K562 (cell line): Measurements from ENCODE around the gene MLYCD. TPM values are rescaled to one million over a fixed set of nuclear protein-coding genes. Genes with fewer than 3 reads are reported as not detected.

Experiments
- BCOR ChIP-seq: fragments of 450-650 bp; IDR thresholded peaks from 2 replicates; pipeline ENCODE4 v1.6.1; 2016
- EWSR1 ChIP-seq: fragments of 450-650 bp; IDR thresholded peaks from 2 replicates; pipeline ENCODE4 v1.6.1; 2018; ENCODE audit warnings: borderline replicate concordance, mild to moderate bottlenecking, low read depth, moderate library complexity; ENCODE audit not compliant: partially characterized antibody
- MTA1 ChIP-seq: fragments of 450-650 bp; IDR thresholded peaks from 2 replicates; pipeline ENCODE4 v1.6.1; 2017; ENCODE audit warnings: borderline replicate concordance
- MXD1 ChIP-seq: fragments of 250-450 bp; sonication (Bioruptor Pico); IDR thresholded peaks from 2 replicates; pipeline ENCODE4 v1.8.0; 2021; ENCODE audit warnings: borderline replicate concordance, mild to moderate bottlenecking, moderate library complexity; ENCODE audit not compliant: poor library complexity, severe bottlenecking
- MYC ChIP-seq, 2 experiments: fragments of 250-450 bp in 1 of 2; sonication (Bioruptor Pico) in 1 of 2; IDR thresholded peaks; 2 replicates each; pipeline versions ENCODE4 v1.5.1 to v1.6.1; 2012 to 2021; ENCODE audit warnings: low read depth in 2 of 2, borderline replicate concordance in 1 of 2, improper control_type of control experiment in 1 of 2, low read length in 1 of 2, mild to moderate bottlenecking in 1 of 2, moderate library complexity in 1 of 2
- NFATC3 ChIP-seq: fragments of 450-650 bp; IDR thresholded peaks from 2 replicates; pipeline ENCODE4 v1.6.1; 2017; ENCODE audit warnings: mild to moderate bottlenecking
- PKNOX1 ChIP-seq: fragments of 450-650 bp; IDR thresholded peaks from 2 replicates; pipeline ENCODE4 v1.6.1; 2016
- PYGO2 ChIP-seq: fragments of 450-650 bp; IDR thresholded peaks from 2 replicates; pipeline ENCODE4 v1.6.1; 2016; ENCODE audit warnings: mild to moderate bottlenecking, missing genetic modification characterization, moderate library complexity, missing compliant biosample characterization
- RCOR1 ChIP-seq, 2 experiments: IDR thresholded peaks; 2 replicates each; pipeline ENCODE4 v1.6.1; 2012; ENCODE audit warnings: low read depth in 2 of 2, low read length in 2 of 2, borderline replicate concordance in 1 of 2, improper control_type of control experiment in 1 of 2
- REST ChIP-seq, 2 experiments: fragments of 450-650 bp; formaldehyde crosslinking in 1 of 2; IDR thresholded peaks; 2 replicates each; pipeline versions ENCODE4 v1.4.0 to v1.6.1; 2014 to 2020; ENCODE audit warnings: mild to moderate bottlenecking in 2 of 2, borderline replicate concordance in 1 of 2, low read depth in 1 of 2
- RHOXF2B ChIP-seq: fragments of 250-450 bp; sonication (Bioruptor Pico); conservative IDR thresholded peaks from 2 replicates; pipeline ENCODE4 v1.5.1; 2021
- STAT5A ChIP-seq: IDR thresholded peaks from 2 replicates; pipeline ENCODE4 v1.6.1; 2012; ENCODE audit warnings: low read length, inconsistent platforms, borderline replicate concordance
- TARDBP ChIP-seq: fragments of 450-650 bp; IDR thresholded peaks from 2 replicates; pipeline ENCODE4 v1.6.1; 2016
- U2AF1 ChIP-seq: fragments of 200-400 bp; formaldehyde crosslinking; optimal IDR thresholded peaks from 2 replicates; pipeline ENCODE3; 2017; ENCODE audit warnings: mild to moderate bottlenecking, low read depth, low read length, moderate library complexity
- ZNF639 ChIP-seq, 2 experiments: fragments of 200-800 bp in 1 of 2; sonication (Bioruptor generic) in 1 of 2; sonication (generic) in 1 of 2; formaldehyde crosslinking in 1 of 2; IDR thresholded peaks in 1 of 2; conservative IDR thresholded peaks in 1 of 2; 2 replicates each; pipeline versions ENCODE4 v1.5.0 to v1.6.1; 2016 to 2020; ENCODE audit warnings: missing compliant biosample characterization in 1 of 2, missing genetic modification characterization in 1 of 2, missing genetic modification reagents in 1 of 2
- polyA plus RNA-seq, 8 experiments: library from polyadenylated mRNA; depleted of rRNA in 4 of 8; stranded (reverse) in 5 of 8; unstranded in 3 of 8; fragments of >200 nt; fragmentation: Nextera tagmentation in 2 of 8; fragmentation: Illumina TruSeq in 1 of 8; extraction: Ambion mirVana in 2 of 8; extraction: Trizol in 1 of 8; gene quantifications; 2 replicates each; pipeline versions ENCODE4 v1.2.1 to v1.2.3, GENCODE V29; 2011 to 2014; ENCODE audit warnings: inconsistent platforms in 1 of 8, missing spikeins in 1 of 8
- total RNA-seq, 7 experiments: library from RNA; depleted of rRNA in 6 of 7; stranded (reverse); fragments of >200 nt in 6 of 7; fragmentation: Illumina TruSeq in 2 of 7; extraction: Trizol in 2 of 7; gene quantifications; 2 replicates each; pipeline versions ENCODE4 v1.2.1 to v1.2.3, GENCODE V29; 2011 to 2021; ENCODE audit warnings: low replicate concordance in 1 of 7

Gene MLYCD
- total and polyA plus RNA-seq, 9 of the 15 experiments (the other 6 are each of a cell fraction or from before 2014, with no cell fraction given), result 0.15 to 2.0 (median 1.0) TPM

- TF ChIP-seq EWSR1 (no peak), PKNOX1 (no peak), STAT5A (no peak), ZNF639 (CRISPR knock-in tag; conservative IDR thresholded peaks at IDR 0.05 in 1 of 2, IDR thresholded peaks at IDR 0.05 in 1 of 2) (no peak), RCOR1 (IDR thresholded peaks at IDR 0.05; ENCODE audit: borderline replicate concordance in 1 of 2, low read depth in 2 of 2, low read length in 2 of 2) (peak in 1 of 2 experiments; percentile 56; a peak in 2 of 4 replicates), PYGO2 (tag) (no peak), BCOR (peak; percentile 90), U2AF1 (no peak), RHOXF2B (CRISPR knock-in tag) (no peak), MYC (IDR thresholded peaks at IDR 0.05; ENCODE audit: low read depth, low read length) (no peak), MYC (CRISPR knock-in tag; IDR thresholded peaks at IDR 0.05; ENCODE audit: borderline replicate concordance, low read depth) (no peak), NFATC3 (no peak), MTA1 (no peak), REST (IDR thresholded peaks at IDR 0.05; ENCODE audit: borderline replicate concordance) (no peak), REST (CRISPR knock-in tag; IDR thresholded peaks at IDR 0.05; ENCODE audit: low read depth) (no peak), MXD1 (CRISPR knock-in tag) (no peak), TARDBP (no peak)
Measured at GRCh38 chr16:83937267-83937666, 38.4 kb downstream of the MLYCD start (continued).
